ENCODE measurements around the gene ACP7. TPM values are rescaled to one million over a fixed set of nuclear protein-coding genes. Genes with fewer than 3 reads are reported as not detected.

The ACP7 gene
- total RNA-seq, 2 donors from 2014 or later, result not detected

GRCh38 chr19:39152066-39152465, 67.9 kb downstream of the ACP7 start:
- no peak for ATAC-seq (replicated peaks)
- Mint-ChIP-seq H3K9me3 (no peaks in the 10 kb centered on the region), H3K4me3 (no peak overlapping the region), H3K27me3 (no peaks in the 10 kb centered on the region), H3K36me3 (ENCODE audit: low read depth) (no peaks in the 10 kb centered on the region), H3K4me1 (peaks cover 6% of the 10 kb centered on the region), H3K27ac (no peak overlapping the region)

GRCh38 chr19:39154100-39154628, 70.0 kb downstream of the ACP7 start:
- no peak for ATAC-seq (replicated peaks)

GRCh38 chr19:39154629-39155100, 70.5 kb downstream of the ACP7 start:
- Mint-ChIP-seq H3K36me3 (ENCODE audit: low read depth) (no peaks in the 10 kb centered on the region), H3K9me3 (no peaks in the 10 kb centered on the region), H3K4me1 (peaks cover 13% of the 10 kb centered on the region), H3K27me3 (no peaks in the 10 kb centered on the region), H3K4me3 (no peak overlapping the region), H3K27ac (no peak overlapping the region)
- no peak for ATAC-seq (replicated peaks)

More at GRCh38 chr19:39154100-39154628, 70.0 kb downstream of the ACP7 start:
- H3K36me3 Mint-ChIP-seq (ENCODE audit: low read depth), result no peaks in the 10 kb centered on the region
- H3K27ac Mint-ChIP-seq, result no peak overlapping the region
- H3K4me1 Mint-ChIP-seq, result peaks cover 13% of the 10 kb centered on the region
- no peaks in the 10 kb centered on the region for H3K9me3 Mint-ChIP-seq
- no peaks in the 10 kb centered on the region for H3K27me3 Mint-ChIP-seq
- H3K4me3 Mint-ChIP-seq, result no peak overlapping the region

- H3K4me1 Mint-ChIP-seq, result peaks cover 13% of the 10 kb centered on the region
- no peaks in the 10 kb centered on the region for H3K9me3 Mint-ChIP-seq
- H3K36me3 Mint-ChIP-seq (ENCODE audit: low read depth), result no peaks in the 10 kb centered on the region
- no peak overlapping the region for H3K27ac Mint-ChIP-seq
- no peak for ATAC-seq (replicated peaks)
- no peak overlapping the region for H3K4me3 Mint-ChIP-seq
- no peaks in the 10 kb centered on the region for H3K27me3 Mint-ChIP-seq
Measured at GRCh38 chr19:39155114-39155700, 71.0 kb downstream of the ACP7 start.

- no peak overlapping the region for H3K27ac Mint-ChIP-seq
- ATAC-seq (replicated peaks), result no peak
- peaks cover 13% of the 10 kb centered on the region for H3K4me1 Mint-ChIP-seq
- no peaks in the 10 kb centered on the region for H3K27me3 Mint-ChIP-seq
- no peaks in the 10 kb centered on the region for H3K36me3 Mint-ChIP-seq (ENCODE audit: low read depth)
- no peaks in the 10 kb centered on the region for H3K9me3 Mint-ChIP-seq
- H3K4me3 Mint-ChIP-seq, result no peak overlapping the region
Measured at GRCh38 chr19:39155741-39156140, 71.6 kb downstream of the ACP7 start.

- H3K4me1 Mint-ChIP-seq, result peaks cover 13% of the 10 kb centered on the region
- no peak overlapping the region for H3K27ac Mint-ChIP-seq
- H3K9me3 Mint-ChIP-seq, result no peaks in the 10 kb centered on the region
- H3K27me3 Mint-ChIP-seq, result no peaks in the 10 kb centered on the region
- H3K36me3 Mint-ChIP-seq (ENCODE audit: low read depth), result no peaks in the 10 kb centered on the region
- ATAC-seq (replicated peaks), result peak; percentile 44
- H3K4me3 Mint-ChIP-seq, result no peak overlapping the region
Measured at GRCh38 chr19:39156326-39157230, 72.4 kb downstream of the ACP7 start.

- Mint-ChIP-seq H3K27ac (no peak overlapping the region), H3K36me3 (ENCODE audit: low read depth) (no peaks in the 10 kb centered on the region), H3K9me3 (no peaks in the 10 kb centered on the region), H3K4me1 (peaks cover 15% of the 10 kb centered on the region), H3K4me3 (no peak overlapping the region), H3K27me3 (no peaks in the 10 kb centered on the region)
- ATAC-seq (replicated peaks), result no peak
Measured at GRCh38 chr19:39157275-39157996, 73.3 kb downstream of the ACP7 start.

GRCh38 chr19:39157997-39158389, 73.8 kb downstream of the ACP7 start:
- ATAC-seq (replicated peaks), result no peak
- H3K4me1 Mint-ChIP-seq, result peaks cover 20% of the 10 kb centered on the region
- no peaks in the 10 kb centered on the region for H3K9me3 Mint-ChIP-seq
- no peaks in the 10 kb centered on the region for H3K36me3 Mint-ChIP-seq (ENCODE audit: low read depth)
- H3K4me3 Mint-ChIP-seq, result no peak overlapping the region
- H3K27ac Mint-ChIP-seq, result no peak overlapping the region
- H3K27me3 Mint-ChIP-seq, result no peaks in the 10 kb centered on the region

GRCh38 chr19:39158646-39159260, 74.6 kb downstream of the ACP7 start:
- no peaks in the 10 kb centered on the region for H3K36me3 Mint-ChIP-seq (ENCODE audit: low read depth)
- ATAC-seq (replicated peaks), result no peak
- H3K9me3 Mint-ChIP-seq, result no peaks in the 10 kb centered on the region
- no peaks in the 10 kb centered on the region for H3K27me3 Mint-ChIP-seq
- no peak overlapping the region for H3K4me3 Mint-ChIP-seq
- peaks cover 18% of the 10 kb centered on the region for H3K4me1 Mint-ChIP-seq
- H3K27ac Mint-ChIP-seq, result no peak overlapping the region

GRCh38 chr19:39160523-39160861, 76.3 kb downstream of the ACP7 start:
- Mint-ChIP-seq H3K4me3 (no peak overlapping the region), H3K36me3 (ENCODE audit: low read depth) (no peaks in the 10 kb centered on the region), H3K27me3 (no peaks in the 10 kb centered on the region), H3K27ac (no peak overlapping the region), H3K9me3 (no peaks in the 10 kb centered on the region), H3K4me1 (peaks cover 13% of the 10 kb centered on the region)
- no peak for ATAC-seq (replicated peaks)

Other genes with a start within 250 kb of the ACP7 start
- gene HNRNPL, start 234.4 kb upstream of the ACP7 start, total RNA-seq, result 100 to 1,000 TPM; 476 to 617 TPM
- gene RINL, start 206.1 kb upstream of the ACP7 start, total RNA-seq, result 100 to 1,000 TPM in 1 of 2 donors, 10 to 100 TPM in 1; 92.3 to 156 TPM
- gene SIRT2, start 184.8 kb upstream of the ACP7 start, total RNA-seq, result 10 to 100 TPM; 37.9 to 41.2 TPM
- gene NFKBIB, start 184.4 kb upstream of the ACP7 start, total RNA-seq, result 10 to 100 TPM; 41.2 to 68.7 TPM
- gene CCER2, start 172.2 kb upstream of the ACP7 start, total RNA-seq, result under 1 TPM; 0.24 to 0.86 TPM
- 10 to 100 TPM; 27.5 to 49.3 TPM for gene SARS2, start 153.6 kb upstream of the ACP7 start, total RNA-seq
- 100 to 1,000 TPM in 1 of 2 donors, 10 to 100 TPM in 1; 52.7 to 106 TPM for gene MRPS12, start 153.4 kb upstream of the ACP7 start, total RNA-seq
- under 1 TPM; 0.21 to 0.43 TPM for gene FBXO17, start 108.6 kb upstream of the ACP7 start, total RNA-seq
- under 1 TPM; 0.43 to 0.66 TPM for gene FBXO27, start 51.8 kb upstream of the ACP7 start, total RNA-seq
- gene PAK4, start 41.4 kb downstream of the ACP7 start, total RNA-seq, result 10 to 100 TPM; 17.8 to 18.4 TPM
- not detected for gene NCCRP1, start 112.6 kb downstream of the ACP7 start, total RNA-seq
- gene SYCN, start 119.9 kb downstream of the ACP7 start, total RNA-seq, result not detected
- not detected for gene IFNL3, start 160.6 kb downstream of the ACP7 start, total RNA-seq
- gene IFNL4, start 164.5 kb downstream of the ACP7 start, total RNA-seq, result not detected
- gene IFNL2, start 184.0 kb downstream of the ACP7 start, total RNA-seq, result not detected
- gene IFNL1, start 212.0 kb downstream of the ACP7 start, total RNA-seq, result under 1 TPM in 1 of 2 donors, not detected in 1; 0.42 TPM
- 1 to 10 TPM; 3.7 to 10.0 TPM for gene LRFN1, start 236.5 kb downstream of the ACP7 start, total RNA-seq

All from activated T-helper 17 cell treated with anti-CD3 and anti-CD28 coated beads, Interleukin-2, amount 50 U/mL, for 72 hours (primary cell).